Loucy (cell line): ENCODE results near the gene CYFIP1.

Experiments
- H2AFZ ChIP-seq: fragments of 200-600 bp; sonication (generic); 2 replicates; pipeline ENCODE4 v1.6.0; 2016; ENCODE audit warnings: antibody characterized with exemption, mild to moderate bottlenecking, low read length, moderate library complexity
- H3F3A ChIP-seq: fragments of 200-600 bp; 2 replicates; pipeline ENCODE4 v1.6.0; 2016; ENCODE audit warnings: antibody characterized with exemption, low read depth, mild to moderate bottlenecking
- H3K27me3 ChIP-seq: fragments of 200-600 bp; sonication (generic); 2 replicates; pipeline ENCODE4 v1.6.1; 2014; ENCODE audit warnings: low read length, mild to moderate bottlenecking; ENCODE audit not compliant: insufficient read depth, poor library complexity, severe bottlenecking
- H3K36me3 ChIP-seq: fragments of 200-600 bp; sonication (generic); 2 replicates; pipeline ENCODE4 v1.6.1; 2016; ENCODE audit warnings: low read length; ENCODE audit not compliant: insufficient read depth
- H3K4me1 ChIP-seq: fragments of 200-600 bp; sonication (generic); 2 replicates; pipeline ENCODE4 v1.5.1; 2014; ENCODE audit warnings: low read length, mild to moderate bottlenecking; ENCODE audit not compliant: insufficient read depth, poor library complexity, severe bottlenecking
- H3K4me2 ChIP-seq: fragments of 200-600 bp; sonication (generic); 2 replicates; pipeline ENCODE4 v1.6.0; 2014; ENCODE audit warnings: antibody characterized with exemption, low read length, low read depth, mild to moderate bottlenecking; ENCODE audit not compliant: poor library complexity, severe bottlenecking
- H3K4me3 ChIP-seq: fragments of 200-600 bp; sonication (generic); 2 replicates; pipeline ENCODE4 v1.5.1; 2014; ENCODE audit warnings: low read length, mild to moderate bottlenecking, mixed read lengths; ENCODE audit not compliant: poor library complexity, severe bottlenecking
- H3K79me2 ChIP-seq: fragments of 200-600 bp; sonication (generic); 2 replicates; pipeline ENCODE4 v1.6.1; 2014; ENCODE audit warnings: low read length; ENCODE audit not compliant: insufficient read depth
- H3K9ac ChIP-seq: fragments of 200-600 bp; sonication (generic); 2 replicates; pipeline ENCODE4 v1.6.0; 2014; ENCODE audit warnings: mild to moderate bottlenecking, low read depth, low read length, moderate library complexity; ENCODE audit not compliant: poor library complexity, severe bottlenecking
- H3K9me2 ChIP-seq: fragments of 200-600 bp; sonication (generic); replicated peaks from 2 replicates; pipeline ENCODE4 v1.6.1; 2016; ENCODE audit warnings: low read depth, low read length, mixed read lengths
- H3K9me3 ChIP-seq: fragments of 200-600 bp; sonication (generic); 2 replicates; pipeline ENCODE4 v1.6.1; 2014; ENCODE audit warnings: mild to moderate bottlenecking, antibody characterized with exemption, low read length, low read depth; ENCODE audit not compliant: insufficient read depth
- H4K20me1 ChIP-seq: fragments of 200-600 bp; sonication (generic); 2 replicates; pipeline ENCODE4 v1.6.0; 2014; ENCODE audit warnings: antibody characterized with exemption, low read length, mild to moderate bottlenecking; ENCODE audit not compliant: insufficient read depth, poor library complexity, severe bottlenecking
- EZH2phosphoT487 ChIP-seq: fragments of 200-600 bp; IDR thresholded peaks from 2 replicates; pipeline ENCODE4 v1.6.1; 2018; ENCODE audit warnings: antibody characterized with exemption, mild to moderate bottlenecking, moderate library complexity, borderline replicate concordance
- TF ChIP-seq, protein P1 (sequence below): fragments of 200-600 bp; sonication (generic); conservative IDR thresholded peaks from 2 replicates; pipeline ENCODE4 v1.5.1; 2014; ENCODE audit warnings: mild to moderate bottlenecking, antibody characterized with exemption, low read length

CYFIP1 gene

DNA sequence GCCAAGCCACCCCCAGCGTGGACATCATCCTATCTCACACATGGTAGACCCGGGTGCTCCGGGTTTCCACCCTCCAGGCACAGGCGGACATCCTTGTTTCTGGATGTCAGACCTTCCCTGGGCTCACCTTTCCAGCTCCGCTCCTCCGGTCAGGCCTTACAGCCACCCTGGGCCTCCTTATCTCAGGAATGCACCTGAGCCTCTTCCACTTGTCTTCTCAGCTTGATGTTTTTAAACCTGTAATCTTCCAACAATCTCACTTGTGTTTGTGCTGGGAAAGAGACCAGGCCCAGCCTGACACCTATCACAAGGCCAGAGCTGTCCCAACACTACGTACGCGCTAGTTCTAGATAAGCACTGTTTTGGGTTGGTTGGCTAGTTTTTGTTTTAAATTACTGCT is 87.8 kb downstream of the CYFIP1 start:
- no peak overlapping the region for H3K4me2 ChIP-seq
- no peaks in the 10 kb centered on the region for H3K9me3 ChIP-seq
- H3K27me3 ChIP-seq, result no peaks in the 10 kb centered on the region
- TF ChIP-seq, protein P1, sequence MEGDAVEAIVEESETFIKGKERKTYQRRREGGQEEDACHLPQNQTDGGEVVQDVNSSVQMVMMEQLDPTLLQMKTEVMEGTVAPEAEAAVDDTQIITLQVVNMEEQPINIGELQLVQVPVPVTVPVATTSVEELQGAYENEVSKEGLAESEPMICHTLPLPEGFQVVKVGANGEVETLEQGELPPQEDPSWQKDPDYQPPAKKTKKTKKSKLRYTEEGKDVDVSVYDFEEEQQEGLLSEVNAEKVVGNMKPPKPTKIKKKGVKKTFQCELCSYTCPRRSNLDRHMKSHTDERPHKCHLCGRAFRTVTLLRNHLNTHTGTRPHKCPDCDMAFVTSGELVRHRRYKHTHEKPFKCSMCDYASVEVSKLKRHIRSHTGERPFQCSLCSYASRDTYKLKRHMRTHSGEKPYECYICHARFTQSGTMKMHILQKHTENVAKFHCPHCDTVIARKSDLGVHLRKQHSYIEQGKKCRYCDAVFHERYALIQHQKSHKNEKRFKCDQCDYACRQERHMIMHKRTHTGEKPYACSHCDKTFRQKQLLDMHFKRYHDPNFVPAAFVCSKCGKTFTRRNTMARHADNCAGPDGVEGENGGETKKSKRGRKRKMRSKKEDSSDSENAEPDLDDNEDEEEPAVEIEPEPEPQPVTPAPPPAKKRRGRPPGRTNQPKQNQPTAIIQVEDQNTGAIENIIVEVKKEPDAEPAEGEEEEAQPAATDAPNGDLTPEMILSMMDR, result no peak
- TF ChIP-seq EZH2phosphoT487, result no peak
- H3K79me2 ChIP-seq, result no peaks in the 10 kb centered on the region
- H2AFZ ChIP-seq, result no peak overlapping the region
- no peaks in the 10 kb centered on the region for H3F3A ChIP-seq
- no peak overlapping the region for H3K9ac ChIP-seq
- H3K4me3 ChIP-seq, result no peak overlapping the region
- no peaks in the 10 kb centered on the region for H3K4me1 ChIP-seq
- H4K20me1 ChIP-seq, result no peaks in the 10 kb centered on the region
- no peaks in the 10 kb centered on the region for H3K36me3 ChIP-seq
- no peaks in the 10 kb centered on the region for H3K9me2 ChIP-seq

DNA sequence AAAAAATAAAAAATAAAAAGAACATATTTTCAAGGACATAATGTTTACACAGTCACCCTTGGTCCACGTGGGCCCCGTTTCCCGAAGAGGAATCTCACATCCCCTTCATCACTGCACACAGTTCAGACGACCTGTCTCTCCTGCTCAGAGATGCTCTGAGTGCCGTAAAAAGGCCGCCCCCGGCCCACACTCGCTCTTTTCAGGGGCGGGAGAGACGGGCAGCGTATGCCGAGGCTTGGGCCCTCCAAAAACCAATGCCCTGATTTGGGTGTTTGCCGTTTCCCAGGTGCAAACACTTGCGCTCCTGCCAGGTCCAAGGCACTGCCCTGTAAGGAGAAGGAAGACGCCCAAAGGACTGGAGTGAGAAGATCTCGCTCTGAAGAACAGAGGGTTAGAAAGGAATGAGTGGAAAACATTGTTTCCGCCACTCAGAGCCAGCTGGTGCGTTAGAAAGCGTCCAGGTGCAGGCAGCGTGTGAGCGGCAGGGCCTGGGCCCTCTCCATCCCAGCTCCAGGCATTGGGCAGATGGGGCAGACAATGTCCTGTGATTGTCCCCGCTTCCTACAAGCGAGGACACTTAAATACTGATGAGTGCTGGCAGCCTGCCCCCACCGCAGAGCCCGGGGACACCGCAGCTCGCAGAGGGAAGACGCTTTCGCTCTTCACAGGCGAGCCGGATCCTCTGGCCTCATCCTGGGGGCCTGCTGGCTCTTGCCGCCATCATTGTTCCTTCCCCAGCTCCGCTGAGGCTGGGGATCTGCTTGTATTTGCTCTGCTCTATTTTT is 88.5 kb downstream of the CYFIP1 start:
- no peak overlapping the region for H3K4me3 ChIP-seq
- H3K36me3 ChIP-seq, result no peaks in the 10 kb centered on the region
- no peak overlapping the region for H2AFZ ChIP-seq
- no peak overlapping the region for H3K4me2 ChIP-seq
- no peaks in the 10 kb centered on the region for H3K79me2 ChIP-seq
- TF ChIP-seq EZH2phosphoT487, result no peak
- TF ChIP-seq, protein P1, result no peak
- no peaks in the 10 kb centered on the region for H4K20me1 ChIP-seq
- no peaks in the 10 kb centered on the region for H3K4me1 ChIP-seq
- H3K9me2 ChIP-seq, result no peaks in the 10 kb centered on the region
- H3K27me3 ChIP-seq, result no peaks in the 10 kb centered on the region
- no peak overlapping the region for H3K9ac ChIP-seq
- H3F3A ChIP-seq, result no peaks in the 10 kb centered on the region
- H3K9me3 ChIP-seq, result no peaks in the 10 kb centered on the region

DNA sequence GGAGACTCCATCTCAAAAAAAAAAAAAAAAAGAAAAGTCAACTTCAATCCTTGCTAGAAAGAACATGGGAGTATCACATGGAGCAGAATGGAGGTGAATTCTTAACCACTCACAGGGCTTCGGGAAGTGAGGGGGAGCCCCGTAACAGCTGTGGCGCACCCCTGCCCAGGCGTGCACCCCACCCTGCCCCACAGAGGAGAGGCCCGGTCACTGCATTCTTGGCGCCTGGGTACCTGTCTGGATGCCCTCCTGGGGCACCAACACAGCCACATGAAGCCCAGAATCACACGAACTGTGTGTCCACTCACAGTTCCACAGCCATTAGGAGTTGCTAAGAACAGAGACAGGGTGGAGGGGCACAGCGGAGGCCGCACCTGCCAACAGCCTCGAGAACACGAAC is 89.9 kb downstream of the CYFIP1 start:
- no peak overlapping the region for H3K4me3 ChIP-seq
- no peak overlapping the region for H3K4me2 ChIP-seq
- no peaks in the 10 kb centered on the region for H3K9me3 ChIP-seq
- no peaks in the 10 kb centered on the region for H3K79me2 ChIP-seq
- H3F3A ChIP-seq, result no peaks in the 10 kb centered on the region
- no peaks in the 10 kb centered on the region for H3K9me2 ChIP-seq
- no peak overlapping the region for H3K9ac ChIP-seq
- H2AFZ ChIP-seq, result no peak overlapping the region
- TF ChIP-seq EZH2phosphoT487, result no peak
- H3K4me1 ChIP-seq, result no peaks in the 10 kb centered on the region
- no peaks in the 10 kb centered on the region for H4K20me1 ChIP-seq
- no peaks in the 10 kb centered on the region for H3K36me3 ChIP-seq
- H3K27me3 ChIP-seq, result no peaks in the 10 kb centered on the region
